ENCODE data around the gene IWS1. TPM values are rescaled to one million over a fixed set of nuclear protein-coding genes. Genes with fewer than 3 reads are reported as not detected.
A peak's percentile ranks its signal among the peaks of the same experiment; 100 is the strongest.
"Not testable (repeated sequence)": the region's sequence is repeated elsewhere in the genome, so short reads cannot be mapped to it uniquely, and the experiment has no call there.

The IWS1 gene
- 53.0 TPM for total RNA-seq
- long read RNA-seq, transcript IWS1-201 (14 exons, 2,958 nt): major isoform, 5 of 17 reads
- long read RNA-seq, partial matches to known transcripts: 1 of 17 reads
- long read RNA-seq, other reads (novel, unspliced or antisense): 11 of 17 reads

GRCh38 chr2:127526132-127527000 is at the start of gene IWS1:
IWS1 (minus strand) TSS chr2:127526489; CDS start chr2:127526208, 281 bp downstream.
- ATAC-seq (peak; percentile 98), DNase-seq (ENCODE audit: missing footprints) (peak; percentile 97)
- intact Hi-C loops (cut with DNase I): loop anchor here (10.0 kb wide), 1 partner anchor 148 kb away; the partner anchor contains the start of gene LIMS2

GRCh38 chr2:127575941-127576432 is 49.7 kb upstream of the IWS1 start:
- no peak for DNase-seq (ENCODE audit: missing footprints)
- intact Hi-C loops (cut with DNase I): no loop called here
- ATAC-seq: peak; percentile 17

GRCh38 chr2:127575185-127575765 is 49.0 kb upstream of the IWS1 start:
- no peak for DNase-seq (ENCODE audit: missing footprints)
- intact Hi-C loops (cut with DNase I): no loop called here

GRCh38 chr2:127574656-127575055 is 48.4 kb upstream of the IWS1 start:
- ATAC-seq (no peak), DNase-seq (ENCODE audit: missing footprints) (no peak)
- intact Hi-C loops (cut with DNase I): no loop called here

More at GRCh38 chr2:127575185-127575765, 49.0 kb upstream of the IWS1 start:
- ATAC-seq: no peak

GRCh38 chr2:127573771-127574170 is 47.5 kb upstream of the IWS1 start:
- intact Hi-C loops (cut with DNase I): no loop called here
- no peak for DNase-seq (ENCODE audit: missing footprints)
- no peak for ATAC-seq

GRCh38 chr2:127573298-127573697 is 47.0 kb upstream of the IWS1 start:
- no peak for ATAC-seq
- intact Hi-C loops (cut with DNase I): no loop called here
- no peak for DNase-seq (ENCODE audit: missing footprints)

GRCh38 chr2:127572841-127573240 is 46.6 kb upstream of the IWS1 start:
- DNase-seq (ENCODE audit: missing footprints) (no peak), ATAC-seq (no peak)
- intact Hi-C loops (cut with DNase I): no loop called here

- intact Hi-C loops (cut with DNase I); ATAC-seq; DNase-seq (ENCODE audit: missing footprints): not testable (repeated sequence)
These were observed 46.1 kb upstream of the IWS1 start for GRCh38 chr2:127572352-127572751.

GRCh38 chr2:127570282-127571250 is 44.3 kb upstream of the IWS1 start:
- peak; percentile 61 for ATAC-seq
- intact Hi-C loops (cut with DNase I): no loop called here

GRCh38 chr2:127569666-127570065 is 43.4 kb upstream of the IWS1 start:
- intact Hi-C loops (cut with DNase I): no loop called here
- ATAC-seq: no peak
- DNase-seq (ENCODE audit: missing footprints): no peak

More at GRCh38 chr2:127570282-127571250, 44.3 kb upstream of the IWS1 start:
- no peak for DNase-seq (ENCODE audit: missing footprints)

- ATAC-seq: no peak
- DNase-seq (ENCODE audit: missing footprints): no peak
- intact Hi-C loops (cut with DNase I): no loop called here
These were observed 41.8 kb upstream of the IWS1 start for GRCh38 chr2:127568128-127568527.

- intact Hi-C loops (cut with DNase I): no loop called here
- no peak for ATAC-seq
- no peak for DNase-seq (ENCODE audit: missing footprints)
These were observed 41.1 kb upstream of the IWS1 start for GRCh38 chr2:127567351-127567854.

GRCh38 chr2:127566576-127566975 is 40.3 kb upstream of the IWS1 start:
- no peak for ATAC-seq
- DNase-seq (ENCODE audit: missing footprints): no peak
- intact Hi-C loops (cut with DNase I): no loop called here

- DNase-seq (ENCODE audit: missing footprints): no peak
- no peak for ATAC-seq
- intact Hi-C loops (cut with DNase I): no loop called here
These were observed 39.8 kb upstream of the IWS1 start for GRCh38 chr2:127566139-127566417.

- ATAC-seq (no peak), DNase-seq (ENCODE audit: missing footprints) (no peak)
- intact Hi-C loops (cut with DNase I): no loop called here
These were observed 39.2 kb upstream of the IWS1 start for GRCh38 chr2:127565261-127566138.

GRCh38 chr2:127564429-127565260 is 38.4 kb upstream of the IWS1 start:
- no peak for DNase-seq (ENCODE audit: missing footprints)
- intact Hi-C loops (cut with DNase I): no loop called here
- ATAC-seq: no peak
